HG03342 (cell line): ENCODE measurements around the gene EGFL7.
"Not testable (repeated sequence)": the region's sequence is repeated elsewhere in the genome, so short reads cannot be mapped to it uniquely, and the experiment has no call there.

Source experiments
- ATAC-seq: cut with Tn5 transposase; IDR thresholded peaks from one replicate; pipeline ENCODE4 v1.9.1; 2021; ENCODE audit warnings: mild to moderate bottlenecking, moderate library complexity; ENCODE audit not compliant: unreplicated experiment

Gene EGFL7

DNA sequence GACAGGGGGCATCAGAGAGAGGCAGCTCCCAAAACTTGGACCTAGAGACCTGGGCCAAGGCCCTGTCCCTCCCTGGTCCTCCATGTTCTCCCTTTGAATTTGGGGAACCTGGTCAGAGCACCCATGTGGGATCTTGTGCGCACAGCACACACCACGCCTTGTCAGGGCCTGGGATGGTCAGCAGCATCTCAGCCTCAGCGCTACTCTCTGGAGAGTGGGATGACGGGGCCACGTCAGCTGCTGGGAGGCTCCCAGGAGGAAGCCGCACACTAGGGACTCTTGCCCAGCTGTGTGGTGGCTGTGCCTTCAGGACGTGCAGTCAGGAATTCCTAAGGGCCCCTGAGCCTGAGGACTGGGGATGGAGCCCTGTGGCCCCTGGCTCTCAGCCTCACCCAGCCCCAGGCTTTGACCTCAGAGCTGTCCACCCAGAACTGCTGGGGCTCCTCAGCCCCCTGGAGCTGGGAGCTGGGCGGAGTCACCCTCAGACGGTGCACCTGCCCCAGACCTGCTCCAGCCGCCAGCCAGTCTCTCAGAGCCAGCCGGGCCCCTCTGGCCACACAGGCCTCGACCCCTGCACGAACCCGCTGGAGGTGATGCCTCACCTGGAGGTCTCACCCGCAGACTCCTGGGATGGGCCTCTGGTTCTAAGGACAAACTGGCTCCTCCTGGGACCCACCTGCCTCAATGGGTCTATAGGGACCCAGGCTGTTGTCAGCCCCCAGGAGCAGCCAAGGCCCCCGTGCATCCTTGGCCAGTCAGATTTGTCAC is 38.3 kb upstream of the EGFL7 start:
- no peak for ATAC-seq

DNA sequence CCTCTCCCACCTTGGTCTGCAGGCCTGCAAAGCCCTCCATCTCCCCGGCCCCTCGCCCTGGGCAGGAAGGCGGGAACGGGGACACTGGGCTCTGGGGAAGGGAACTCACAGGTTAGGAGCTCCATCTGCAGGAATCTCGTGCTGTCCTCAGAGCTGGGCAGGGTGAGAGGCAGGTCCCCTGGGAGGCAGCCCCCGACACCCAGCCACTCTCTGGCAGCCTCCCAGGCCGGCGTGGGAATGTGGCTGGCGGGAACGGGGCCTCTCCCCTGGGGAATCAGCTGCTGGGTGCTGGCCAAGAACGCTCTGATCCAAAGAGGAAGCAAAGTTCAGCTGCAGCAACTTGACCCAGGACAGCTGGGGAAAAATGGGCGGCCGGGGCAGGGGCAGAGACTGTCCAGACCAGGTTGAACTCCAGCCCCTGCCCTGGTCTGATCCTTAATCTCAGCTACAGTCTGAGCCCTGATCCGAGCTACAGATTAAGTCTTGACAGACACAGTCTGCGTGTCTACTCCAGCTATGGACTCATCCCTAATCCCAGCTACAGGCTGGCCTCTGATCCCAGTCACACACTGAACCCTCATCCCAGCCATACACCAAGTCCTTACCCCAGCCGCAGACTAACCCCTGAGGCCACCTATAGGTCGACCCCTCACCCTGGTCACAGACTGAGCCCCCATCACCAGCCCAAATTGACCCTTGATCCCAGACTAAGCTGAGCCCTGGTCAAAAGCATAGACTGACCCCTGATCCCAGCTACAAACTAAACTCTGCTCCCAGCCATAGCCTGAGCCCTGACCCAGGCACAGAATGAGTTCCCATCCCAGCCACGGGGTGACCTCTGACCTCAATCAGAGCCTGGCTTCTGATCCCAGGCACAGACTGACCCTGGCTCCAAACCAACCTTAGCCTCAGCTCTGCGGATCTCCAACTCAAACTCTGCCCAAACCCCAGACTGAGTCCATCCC is 37.3 kb upstream of the EGFL7 start:
- ATAC-seq, result no peak

DNA sequence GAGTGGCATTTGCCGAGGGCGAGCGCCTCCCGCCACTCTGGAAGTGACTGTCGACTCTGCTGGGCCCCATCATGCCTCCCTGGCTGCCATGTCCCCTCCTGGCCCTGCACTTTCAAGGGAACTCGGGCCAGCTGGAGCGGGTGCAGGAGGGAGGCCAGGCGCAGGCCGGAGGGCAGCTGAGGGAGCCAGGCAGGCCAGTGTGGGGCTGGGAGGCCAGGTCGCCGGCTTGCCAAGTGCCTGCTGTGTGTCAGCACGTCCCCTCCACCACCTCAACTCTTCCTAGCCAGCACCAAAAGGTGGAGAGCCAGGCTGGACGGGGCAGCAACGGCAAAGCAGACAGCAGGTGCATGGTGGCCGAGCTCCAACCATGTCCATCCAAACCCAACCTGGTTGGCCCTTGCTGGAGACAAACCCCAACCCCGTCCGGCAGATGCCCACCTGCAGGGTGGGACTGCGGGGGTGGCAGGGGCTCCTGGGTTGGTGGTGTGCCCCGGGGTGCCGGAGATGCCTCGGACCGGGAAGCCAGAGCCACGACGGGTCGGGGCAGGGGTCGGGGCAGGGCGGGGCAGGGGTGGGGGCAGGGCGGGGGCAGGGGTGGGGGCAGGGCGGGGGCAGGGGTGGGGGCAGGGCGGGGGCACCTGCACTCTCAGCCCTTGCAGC is 36.5 kb upstream of the EGFL7 start:
- no peak for ATAC-seq

DNA sequence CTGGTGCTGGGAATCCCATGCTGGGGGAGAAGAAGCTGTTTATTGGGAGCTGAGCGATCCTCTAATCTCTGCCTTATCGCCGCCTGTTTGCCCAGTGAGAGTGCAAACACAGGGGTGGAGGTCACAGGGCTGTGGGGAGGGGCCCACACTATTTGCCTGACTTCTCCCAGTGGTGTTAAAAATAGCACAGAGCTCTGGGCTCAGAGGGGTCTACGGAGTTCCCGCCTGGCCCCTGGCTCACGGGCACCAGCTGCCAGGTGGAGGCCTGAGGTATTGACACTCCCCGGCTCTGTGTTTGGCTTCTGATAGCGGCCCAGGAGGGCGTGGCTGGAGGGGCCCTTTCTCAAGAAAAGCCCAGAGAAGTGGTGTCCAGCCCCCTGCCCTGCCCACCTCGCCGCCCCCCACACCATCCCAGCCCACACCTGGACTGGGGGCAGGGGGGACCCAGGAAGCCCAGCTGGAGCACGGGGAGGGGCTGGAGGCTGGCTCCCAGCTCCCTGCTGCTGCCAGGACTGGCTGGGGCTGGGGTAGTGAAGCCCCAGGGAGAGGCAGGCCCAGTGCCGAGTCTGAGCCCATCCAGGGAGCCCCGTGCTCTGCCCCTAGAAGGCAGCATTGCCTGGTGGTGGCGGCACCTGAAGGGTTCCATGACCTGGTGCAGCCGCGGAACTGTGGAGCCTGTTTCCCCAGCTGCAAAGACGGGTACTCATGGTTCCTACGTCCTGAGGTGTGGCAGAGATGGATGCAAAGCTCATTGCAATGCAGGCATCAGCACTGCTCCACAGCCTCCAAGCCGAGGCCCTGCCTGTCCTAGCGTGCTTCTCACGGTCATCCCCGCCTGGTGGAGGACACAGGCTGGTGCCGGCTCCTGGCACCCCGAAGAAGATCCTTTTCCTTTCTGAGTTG is 35.7 kb upstream of the EGFL7 start:
- no peak for ATAC-seq

DNA sequence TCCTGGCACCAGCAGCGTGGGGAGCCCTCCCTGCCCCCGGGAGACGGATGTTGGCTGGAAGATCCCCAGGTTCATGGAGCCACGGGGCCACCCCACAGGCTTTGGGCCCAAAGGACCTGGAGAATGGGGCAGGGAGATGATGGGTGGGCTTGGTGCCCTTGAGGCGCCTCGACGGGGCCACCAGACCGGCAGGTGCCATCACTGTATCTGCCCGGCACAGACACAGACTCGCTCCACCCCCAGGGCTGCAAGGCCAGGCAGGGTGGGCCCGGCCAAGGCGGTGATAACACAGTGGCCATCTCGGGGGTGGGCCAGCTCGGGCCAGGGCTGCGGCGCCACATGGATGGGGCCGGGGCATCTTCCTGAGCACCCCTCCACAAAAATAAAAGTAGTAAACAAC is 35.0 kb upstream of the EGFL7 start:
- no peak for ATAC-seq

DNA sequence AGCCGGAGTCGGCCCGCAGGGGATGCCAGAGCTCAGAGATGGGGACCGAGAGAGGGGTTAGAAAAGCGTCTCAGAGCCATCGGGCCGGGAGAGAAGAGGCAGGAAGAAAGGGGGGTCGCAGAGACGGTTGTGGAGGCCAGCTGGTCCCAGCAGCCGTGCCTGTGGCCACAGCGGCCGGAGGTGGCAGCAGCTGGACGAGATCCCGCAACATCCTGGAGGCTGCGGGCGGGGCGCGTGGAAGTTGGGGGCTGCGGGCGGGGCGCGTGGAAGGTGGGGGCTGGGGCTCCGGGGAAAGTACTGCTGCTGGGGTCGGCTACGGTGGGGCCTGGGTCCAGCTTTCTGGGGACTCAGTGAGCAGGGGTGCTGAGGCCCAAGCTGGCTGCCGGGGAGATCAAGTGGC is 34.4 kb upstream of the EGFL7 start:
- no peak for ATAC-seq

DNA sequence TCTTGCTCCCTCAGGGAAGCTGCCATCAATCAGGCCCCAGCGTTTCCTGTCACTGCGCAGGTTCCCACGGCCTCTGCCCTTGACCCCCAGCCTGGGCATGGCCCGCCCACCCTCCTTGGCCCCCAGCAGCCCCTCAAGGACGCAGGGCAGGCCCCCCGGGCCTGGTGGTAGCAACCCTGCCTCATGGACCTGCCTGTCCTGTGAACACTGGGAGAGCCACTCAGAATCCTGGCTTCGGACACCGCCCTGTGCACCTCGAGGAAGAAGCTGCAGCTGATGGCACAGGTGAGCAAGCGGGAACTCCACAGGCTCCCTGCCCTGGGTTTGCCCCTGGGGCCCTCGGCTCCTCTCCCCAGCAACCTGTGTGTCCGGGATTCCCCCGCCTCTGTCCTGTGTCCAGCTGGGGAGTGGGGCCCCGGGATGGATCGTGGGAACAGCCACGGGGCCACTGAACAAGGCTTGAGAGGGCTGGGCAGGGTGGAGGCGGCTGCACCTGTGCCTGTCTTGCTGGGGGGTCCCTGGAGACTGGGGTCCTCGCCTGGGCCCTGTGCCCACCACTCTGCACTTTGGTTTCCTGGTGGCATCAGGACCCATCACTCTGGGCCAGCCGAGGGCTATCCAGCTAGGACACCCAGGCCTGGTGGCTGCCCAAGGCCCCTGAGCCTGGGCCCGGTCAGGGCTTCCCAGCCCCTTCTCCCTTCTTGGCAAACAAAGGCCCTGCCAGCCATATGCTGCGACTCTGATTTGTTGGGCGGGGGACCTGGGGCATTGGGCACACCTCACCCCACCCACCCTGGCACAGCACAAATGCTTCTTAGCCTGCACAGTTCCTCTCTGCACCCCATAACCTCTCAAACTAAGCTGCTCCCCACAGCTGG is 33.5 kb upstream of the EGFL7 start:
- no peak for ATAC-seq

DNA sequence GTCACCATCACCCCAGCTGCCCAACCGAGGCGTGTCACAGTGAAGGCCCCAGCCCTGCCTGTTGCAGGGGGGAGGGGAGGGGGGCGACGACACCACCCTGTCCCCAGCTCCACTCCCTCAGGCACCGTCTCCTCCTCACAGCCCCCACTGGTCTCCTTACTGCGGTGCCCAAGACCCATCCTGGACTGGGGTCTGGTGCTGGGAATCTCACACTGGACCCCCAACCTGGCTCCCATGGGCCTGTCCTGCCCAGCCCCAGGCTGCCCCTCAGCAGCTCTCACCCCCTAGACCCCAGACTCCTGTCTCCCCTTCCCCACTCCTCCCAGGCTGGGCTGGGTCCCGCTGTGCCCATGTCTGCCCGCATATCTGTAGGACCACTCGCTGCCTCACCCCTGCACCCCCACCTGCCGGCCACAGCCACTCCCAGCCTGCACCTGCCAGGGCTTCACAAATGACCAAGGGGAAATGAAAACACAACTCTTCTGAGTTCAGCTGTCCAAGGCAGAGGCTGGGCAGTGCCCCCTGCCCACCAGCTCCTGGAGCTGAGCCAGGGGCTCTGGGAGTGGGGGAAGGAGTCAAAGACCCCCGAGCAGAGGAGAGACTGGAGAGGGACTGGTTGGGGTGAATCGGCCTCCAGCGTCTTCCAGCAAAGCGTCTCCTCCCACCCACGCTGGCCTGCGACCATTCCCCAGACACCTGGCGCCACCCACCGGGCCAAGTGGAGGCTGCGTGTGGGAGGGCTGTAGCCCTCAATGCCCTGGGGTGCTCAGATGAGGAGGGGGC is 32.6 kb upstream of the EGFL7 start:
- ATAC-seq, result no peak

DNA sequence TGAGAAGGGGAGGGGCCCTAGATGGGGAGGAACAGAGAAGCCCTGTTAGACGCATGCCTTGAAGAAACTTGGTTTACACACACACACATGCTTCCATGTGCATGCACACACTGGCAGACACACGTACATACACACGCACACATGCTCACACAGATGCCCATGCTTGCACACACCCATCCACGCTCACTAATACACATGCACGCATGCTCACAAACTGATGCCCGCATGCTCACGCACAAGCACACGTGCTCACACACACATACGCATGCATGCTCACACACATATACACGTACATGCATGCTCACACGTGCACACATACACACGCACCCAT is 32.1 kb upstream of the EGFL7 start:
- ATAC-seq, result no peak

DNA sequence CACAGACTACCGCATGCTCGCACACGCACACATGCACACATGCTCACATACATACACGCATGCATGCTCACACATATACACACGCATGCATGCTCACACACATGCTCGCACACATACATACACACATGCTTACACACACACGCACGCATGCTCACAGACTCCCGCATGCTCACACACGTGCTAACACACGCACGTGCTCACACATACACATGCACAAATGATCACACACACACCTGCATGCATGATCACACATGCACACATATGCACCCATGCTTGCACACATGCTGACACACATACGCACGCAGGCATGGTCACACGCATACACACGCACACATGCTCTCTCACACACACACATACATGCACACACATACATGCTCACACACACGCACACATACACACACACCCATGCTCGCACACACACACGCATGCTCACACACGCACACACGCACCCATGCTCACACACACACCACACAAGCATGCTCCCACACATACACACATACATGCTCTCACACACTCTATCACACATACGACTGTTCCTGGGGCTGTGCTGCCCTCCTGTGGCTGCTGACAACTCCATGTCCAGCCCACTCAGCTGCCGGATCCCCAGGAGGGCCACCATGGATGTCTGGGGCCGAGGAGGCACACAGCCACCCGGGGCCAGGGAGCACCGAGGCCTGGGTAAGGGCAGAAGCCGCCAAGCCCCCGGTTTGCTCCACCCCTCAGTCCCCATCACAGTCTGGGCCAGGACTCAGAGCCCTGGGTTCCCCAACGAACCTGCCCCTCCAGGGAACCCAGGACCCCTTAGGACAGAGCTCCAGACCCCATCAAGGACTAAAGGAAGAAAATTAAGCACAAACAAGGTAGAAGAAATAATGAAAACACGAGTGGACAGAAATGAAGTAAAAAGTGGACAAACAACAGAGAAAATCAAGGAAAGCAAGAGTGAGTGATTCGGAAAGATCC is 31.4 kb upstream of the EGFL7 start:
- ATAC-seq, result no peak

DNA sequence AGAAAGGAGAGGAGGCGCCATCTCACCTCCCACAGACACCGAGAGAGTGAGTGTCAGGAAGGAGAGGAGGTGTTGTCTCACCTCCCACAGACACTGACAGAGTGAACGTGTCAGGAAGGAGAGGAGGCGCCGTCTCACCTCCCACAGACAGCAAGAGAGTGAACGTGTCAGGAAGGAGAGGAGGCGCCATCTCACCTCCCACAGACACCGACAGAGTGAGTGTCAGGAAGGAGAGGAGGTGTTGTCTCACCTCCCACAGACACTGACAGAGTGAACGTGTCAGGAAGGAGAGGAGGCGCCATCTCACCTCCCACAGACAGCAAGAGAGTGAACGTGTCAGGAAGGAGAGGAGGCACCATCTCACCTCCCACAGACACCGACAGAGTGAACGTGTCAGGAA is 30.6 kb upstream of the EGFL7 start:
- not testable (repeated sequence) for ATAC-seq

DNA sequence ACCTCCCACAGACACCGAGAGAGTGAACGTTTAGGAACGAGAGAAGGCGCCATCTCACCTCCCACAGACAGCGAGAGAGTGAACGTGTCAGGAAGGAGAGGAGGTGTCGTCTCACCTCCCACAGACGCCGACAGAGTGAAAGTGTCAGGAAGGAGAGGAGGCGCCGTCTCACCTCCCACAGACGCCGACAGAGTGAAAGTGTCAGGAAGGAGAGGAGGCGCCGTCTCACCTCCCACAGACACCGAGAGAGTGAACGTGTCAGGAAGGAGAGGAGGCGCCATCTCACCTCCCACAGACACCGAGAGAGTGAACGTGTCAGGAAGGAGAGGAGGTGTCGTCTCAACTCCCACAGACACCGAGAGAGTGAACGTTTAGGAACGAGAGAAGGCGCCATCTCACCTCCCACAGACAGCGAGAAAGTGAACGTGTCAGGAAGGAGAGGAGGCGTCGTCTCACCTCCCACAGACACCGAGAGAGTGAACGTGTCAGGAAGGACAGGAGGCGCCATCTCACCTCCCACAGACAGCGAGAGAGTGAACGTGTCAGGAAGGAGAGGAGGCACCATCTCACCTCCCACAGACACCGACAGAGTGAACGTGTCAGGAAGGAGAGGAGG is 30.1 kb upstream of the EGFL7 start:
- ATAC-seq, result not testable (repeated sequence)

DNA sequence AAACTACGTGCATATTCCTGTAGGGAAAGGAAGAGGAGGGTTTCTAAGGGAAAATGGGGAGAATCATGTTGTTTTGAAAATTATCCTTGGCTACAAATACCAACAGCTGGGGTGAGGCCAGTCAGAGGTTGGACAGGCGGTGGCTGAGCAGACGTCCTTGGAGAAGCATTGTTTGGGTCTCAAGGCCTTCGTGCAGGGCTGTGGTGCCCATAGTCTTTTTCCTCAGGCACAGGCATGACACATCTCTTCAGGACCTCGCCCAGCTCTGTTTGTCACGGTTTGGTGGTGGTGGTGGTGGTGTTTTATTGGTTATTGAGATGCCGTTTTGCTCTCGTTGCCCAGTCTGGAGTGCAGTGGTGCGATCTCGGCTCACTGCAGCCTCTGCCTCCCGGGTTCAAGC is 27.8 kb upstream of the EGFL7 start:
- no peak for ATAC-seq

DNA sequence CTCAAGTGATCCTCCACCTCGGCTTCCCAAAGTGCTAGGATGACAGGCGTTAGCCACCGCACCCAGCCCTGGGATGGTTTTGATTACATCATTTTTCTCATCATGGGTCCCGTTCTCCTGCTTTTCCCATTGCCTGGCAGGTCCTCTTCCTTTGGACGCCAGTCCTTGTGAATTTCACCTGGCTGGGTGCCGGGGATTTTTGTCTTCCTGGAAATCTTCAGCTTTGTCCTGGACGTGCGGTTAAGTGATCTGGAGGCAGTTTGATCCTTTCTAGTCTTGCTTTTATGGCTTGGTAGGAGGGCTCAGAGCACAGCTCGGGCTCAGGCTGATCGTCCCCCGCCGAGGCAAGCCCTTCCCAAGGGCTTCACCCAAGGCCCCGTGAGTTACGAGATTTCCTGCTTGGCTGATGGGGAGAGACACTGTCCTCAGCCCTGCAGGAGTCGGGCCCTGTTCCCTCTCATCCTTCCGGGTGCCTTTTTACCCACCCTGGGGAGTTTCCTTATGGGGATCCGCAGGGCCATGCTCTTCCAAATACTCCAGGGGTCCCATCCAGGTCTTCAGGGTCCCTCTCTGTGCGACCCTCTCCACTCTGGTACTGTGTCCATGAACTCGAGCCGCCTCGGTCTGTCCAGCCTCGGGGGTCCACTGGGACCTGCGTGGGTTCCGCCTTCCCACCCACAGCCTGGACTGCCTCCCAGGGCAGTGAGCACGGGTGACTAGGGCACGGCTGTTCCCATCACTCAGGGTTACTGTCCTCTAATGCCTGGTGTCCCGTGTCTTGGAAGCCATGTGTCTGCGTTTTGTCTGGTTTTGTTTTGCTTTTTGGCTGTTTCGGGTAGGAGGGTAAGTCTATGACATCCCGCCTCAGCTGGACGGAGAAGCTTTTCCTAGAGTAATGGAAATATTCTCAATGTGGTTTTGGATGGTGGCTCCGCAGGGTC is 22.3 kb upstream of the EGFL7 start:
- ATAC-seq, result no peak

DNA sequence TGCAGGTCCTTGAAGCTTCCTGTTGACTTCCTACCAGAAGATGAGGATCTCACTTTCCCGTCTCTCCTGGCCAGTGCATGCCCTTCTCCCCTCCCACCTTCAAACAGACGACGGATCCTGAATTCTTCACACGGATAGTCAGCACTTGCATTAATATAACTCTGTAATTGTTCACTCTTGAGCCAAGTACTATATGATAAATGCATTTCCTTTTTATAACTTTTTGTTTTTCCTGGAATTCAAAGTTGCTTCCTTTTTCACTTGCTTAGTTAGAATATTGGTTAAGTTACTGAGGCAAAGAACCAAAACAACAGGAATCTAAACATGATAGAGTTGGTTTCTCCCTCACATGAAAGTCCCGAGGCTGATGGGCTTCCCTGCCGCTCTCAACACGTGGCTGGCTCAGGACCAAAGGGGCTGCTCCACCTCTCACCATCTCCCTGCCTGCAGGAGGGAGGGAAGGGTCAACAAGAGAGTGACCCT is 20.2 kb upstream of the EGFL7 start:
- no peak for ATAC-seq
